ENCODE data around the gene IGSF9.

Gene IGSF9

DNA sequence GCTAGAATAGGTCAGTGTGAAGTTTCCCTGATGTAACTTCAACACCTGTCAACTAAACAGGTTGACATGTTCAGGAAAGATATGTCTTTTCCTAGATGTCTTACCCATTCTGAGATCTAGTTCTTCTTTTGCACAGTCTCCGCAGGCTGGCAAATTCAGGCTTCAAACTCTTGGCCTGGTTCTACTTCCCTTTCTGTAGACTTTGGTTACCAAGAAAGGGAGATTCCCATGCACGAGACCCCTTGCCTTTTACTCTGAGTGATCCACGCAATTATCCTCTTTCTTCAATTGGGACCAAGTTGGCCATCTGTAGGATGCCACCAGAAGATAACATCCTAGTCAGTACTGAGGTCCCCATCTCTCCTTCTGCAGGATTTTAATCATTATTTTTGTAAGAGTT lies 47.5 kb downstream of the IGSF9 start:
- no peak for DNase-seq (ENCODE audit: low read depth)

DNA sequence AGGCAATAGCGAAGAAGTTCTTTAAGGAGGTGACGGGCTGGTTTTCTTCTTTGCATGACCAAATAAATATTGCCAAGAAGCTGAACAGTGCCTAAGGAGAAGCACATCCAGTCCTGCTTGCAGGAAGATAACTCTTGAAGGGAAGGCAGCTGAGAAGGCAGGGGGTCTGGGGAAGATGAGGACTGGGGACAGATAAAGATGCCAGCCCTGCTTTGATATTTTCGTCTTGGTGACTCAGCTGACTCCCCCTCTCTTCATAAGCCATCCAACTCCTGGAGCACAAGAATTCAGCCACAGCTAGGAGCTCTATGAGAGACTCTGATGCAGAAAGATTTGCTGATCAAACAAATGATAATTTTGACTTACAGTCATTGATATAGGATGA lies 48.9 kb downstream of the IGSF9 start:
- DNase-seq (ENCODE audit: low read depth) = no peak

DNA sequence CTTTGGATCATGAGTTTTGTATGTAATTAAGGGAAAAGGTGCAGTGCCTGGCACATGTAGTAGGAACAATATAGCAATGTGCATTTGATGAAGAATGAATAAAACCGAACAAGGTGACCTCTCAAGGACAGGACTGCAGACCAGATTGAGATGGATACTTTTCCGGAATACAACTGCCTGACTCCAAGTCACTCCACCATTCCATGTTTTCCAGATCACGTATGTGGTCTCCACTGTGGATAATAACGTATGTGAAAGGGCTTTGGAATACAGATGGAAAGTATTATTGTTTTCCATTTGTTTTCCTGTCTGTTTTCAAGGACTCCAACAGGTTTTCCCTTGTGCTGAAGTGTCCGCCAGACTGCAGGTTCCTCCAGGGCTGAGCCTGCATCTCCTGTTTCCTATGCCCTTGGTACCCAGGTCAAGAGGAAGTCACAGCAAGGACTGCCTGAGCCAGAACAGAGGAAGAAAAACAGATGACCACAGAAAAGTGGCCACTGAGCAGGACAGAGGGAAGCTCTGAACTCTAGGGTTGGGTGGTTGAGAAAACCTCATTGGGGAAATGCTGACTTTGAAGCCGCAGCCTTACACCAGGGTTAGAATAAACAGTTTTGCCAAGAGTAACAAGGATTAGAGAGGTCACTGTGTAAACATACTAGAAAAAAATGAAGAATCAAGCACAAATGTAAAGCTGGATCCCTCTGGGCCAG lies 49.4 kb downstream of the IGSF9 start:
- DNase-seq (ENCODE audit: low read depth) = no peak

DNA sequence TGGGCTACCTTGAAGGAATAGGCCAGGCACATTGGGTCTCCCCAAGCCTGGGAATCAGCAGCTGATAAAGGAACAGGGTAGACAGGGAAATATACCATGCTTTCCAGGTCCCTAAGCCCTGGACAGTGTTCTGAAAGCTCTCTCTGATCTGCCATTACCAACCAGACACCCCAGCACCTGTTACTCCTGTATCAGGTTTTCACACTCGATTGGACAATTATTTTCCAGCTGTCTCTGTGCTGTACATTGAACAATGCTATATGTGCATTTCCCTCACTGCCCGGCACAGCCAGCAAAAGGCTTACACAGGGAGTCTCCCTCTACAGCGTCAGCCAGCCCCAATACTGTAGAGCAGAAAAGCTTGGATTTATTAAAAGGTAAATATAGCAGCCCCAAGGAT lies 50.1 kb downstream of the IGSF9 start:
- DNase-seq (ENCODE audit: low read depth) = no peak

DNA sequence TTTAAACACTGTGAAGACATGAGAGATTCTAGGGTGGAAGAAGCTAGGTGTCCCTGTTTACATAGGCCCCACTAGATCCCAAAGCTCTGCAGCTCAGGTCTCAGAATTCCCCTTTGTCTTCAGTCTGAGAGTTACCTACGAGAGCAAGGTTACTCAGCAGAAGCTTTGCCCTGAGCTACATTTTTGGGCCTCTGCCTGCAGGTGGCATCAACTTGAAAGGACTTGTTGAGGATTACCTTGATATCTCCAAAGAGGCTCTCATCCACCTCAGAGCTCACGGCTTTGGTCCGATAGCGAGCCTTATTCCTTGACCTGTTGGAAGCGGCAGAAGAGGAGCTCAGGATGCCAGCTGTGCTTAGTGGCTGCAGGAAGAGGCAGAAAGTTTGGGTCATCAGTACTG lies 52.5 kb downstream of the IGSF9 start:
- DNase-seq (ENCODE audit: low read depth) = no peak

DNA sequence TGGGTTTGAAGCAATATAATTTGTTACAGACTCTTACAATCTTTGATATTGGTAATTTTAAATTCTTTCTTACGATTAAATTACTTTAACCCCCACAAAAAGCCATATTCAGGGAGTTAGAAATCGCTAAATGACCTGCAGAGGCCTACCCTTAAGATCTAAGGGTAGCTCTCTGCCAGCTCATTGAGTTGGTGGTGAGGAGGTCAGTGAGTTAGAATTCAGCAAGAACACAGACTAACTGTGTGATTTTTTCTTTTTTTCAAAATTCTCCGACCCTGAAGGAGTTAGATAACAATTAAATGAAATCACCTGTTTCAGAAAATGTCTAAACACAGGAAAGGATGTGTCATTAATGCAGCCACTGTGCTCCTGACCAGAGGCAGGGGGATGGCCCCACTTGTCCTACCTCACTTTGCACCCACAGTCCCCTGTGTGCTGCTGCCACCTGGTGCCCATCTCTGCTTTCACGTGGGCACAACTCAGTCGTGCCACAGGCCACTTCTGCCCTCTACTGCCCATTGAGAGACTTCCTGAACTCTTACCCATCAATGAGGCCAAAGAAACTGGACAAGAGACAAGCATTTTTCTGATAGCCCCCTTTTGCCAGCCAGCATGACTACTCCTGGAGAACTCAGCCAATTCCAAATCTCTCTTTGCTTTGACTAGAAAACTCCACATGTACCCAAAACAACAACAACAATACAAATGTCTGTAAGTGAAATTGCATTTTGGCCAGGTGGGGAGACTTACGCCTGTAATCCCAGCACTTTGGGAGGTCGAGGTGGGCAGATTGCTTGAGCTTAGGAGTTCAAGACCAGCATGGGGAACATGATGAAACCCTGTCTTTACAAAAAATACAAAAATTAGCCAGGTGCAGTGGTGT lies 53.9 kb downstream of the IGSF9 start:
- peak; percentile 84 for DNase-seq (ENCODE audit: low read depth)

DNA sequence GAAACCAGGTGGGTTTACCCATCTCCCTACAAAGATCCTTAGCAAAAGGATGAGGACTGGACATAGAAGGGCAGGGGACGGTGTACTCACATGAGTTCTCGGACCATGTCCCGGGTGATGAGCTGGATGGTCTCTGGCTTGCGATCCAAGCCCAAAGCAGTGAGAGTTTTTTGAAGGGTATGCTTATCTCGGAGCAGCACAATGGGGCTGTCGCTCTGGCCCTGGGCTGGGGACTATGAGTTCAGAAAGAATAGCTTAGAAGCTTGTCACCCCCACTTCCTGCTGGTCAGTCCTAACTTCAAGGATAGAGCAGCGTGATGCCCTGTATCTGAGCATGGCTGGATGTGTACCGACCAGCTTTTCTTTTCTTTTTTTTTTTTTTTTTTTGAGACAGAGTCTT lies 55.0 kb downstream of the IGSF9 start:
- DNase-seq (ENCODE audit: low read depth) = no peak

DNA sequence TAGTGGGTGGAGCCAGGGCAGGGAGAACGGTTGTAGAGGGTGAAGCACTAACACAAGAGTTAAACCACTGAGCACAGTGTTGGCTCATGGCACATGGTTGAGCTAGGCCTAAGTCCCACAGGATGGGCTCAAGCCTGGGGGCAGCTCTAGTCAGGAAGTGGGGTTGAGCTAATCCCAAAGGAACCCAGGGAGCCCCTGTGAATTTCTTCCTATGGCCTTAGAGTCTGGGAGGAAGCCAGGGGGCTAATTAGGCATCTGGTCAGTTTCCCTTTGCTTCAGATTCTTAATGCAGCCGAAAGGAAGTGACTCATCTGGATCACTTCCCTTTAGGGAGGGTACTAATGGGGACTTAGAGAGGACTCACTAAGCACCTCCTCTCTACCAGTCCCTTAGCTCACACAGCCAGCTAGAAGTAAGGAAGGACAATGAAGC lies 55.6 kb downstream of the IGSF9 start:
- DNase-seq (ENCODE audit: low read depth) = peak; percentile 68

DNA sequence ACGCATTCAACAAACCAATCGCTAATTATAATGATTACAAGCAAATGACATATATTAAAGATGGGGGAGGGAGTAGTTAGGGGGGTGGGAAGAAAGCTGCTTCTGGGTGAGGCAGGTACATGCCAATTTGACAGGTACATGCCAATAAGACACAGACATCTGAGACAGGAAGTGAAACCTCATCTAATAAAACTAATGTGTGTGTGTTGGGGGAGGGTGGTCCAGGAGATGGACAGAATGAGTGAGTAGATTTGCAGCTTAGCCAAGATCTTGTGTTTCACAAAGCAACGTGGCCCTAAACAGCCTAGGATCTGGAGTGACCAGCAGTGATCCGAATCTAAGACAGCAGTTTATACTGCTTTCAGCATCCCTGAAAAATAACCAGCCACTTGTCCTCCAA lies 56.2 kb downstream of the IGSF9 start:
- no peak for DNase-seq (ENCODE audit: low read depth)

DNA sequence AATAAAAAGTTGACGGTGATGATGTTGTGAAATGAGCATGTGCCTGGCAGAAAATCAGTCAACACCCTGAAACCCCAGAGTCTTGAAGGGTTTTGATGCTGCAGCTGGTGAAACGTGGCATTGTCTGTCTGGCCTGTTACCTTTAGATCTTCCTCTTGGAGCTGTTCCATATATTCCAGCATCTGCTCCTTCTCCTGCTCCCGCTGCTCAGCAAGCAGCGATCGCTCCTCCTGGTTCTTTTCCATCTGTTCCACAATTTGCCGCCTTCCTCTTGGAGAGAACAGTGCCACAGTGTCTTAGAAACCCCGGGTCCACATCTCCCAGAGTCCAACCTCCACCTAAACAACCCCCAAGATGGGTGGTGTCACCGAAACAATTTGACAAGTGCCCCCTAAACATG lies 61.1 kb downstream of the IGSF9 start:
- DNase-seq (ENCODE audit: low read depth) = no peak

DNA sequence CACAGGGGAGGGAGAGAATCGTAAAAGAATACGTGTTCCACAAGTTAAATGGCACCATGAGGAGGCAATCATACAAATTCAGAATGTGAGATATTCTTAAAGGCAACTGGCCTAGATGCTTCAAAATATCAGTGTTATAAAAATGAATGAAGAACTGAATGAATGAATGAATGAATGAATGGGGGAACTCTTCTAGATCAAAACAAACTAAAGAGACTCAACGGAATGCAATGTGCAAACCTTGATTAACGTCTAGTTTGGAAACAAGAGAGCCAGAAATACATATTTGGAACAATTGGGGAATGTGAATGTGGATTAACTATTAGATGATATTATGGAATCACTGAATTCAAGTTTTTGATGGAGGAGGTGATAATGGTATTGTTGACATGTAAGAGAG lies 62.3 kb downstream of the IGSF9 start:
- no peak for DNase-seq (ENCODE audit: low read depth)

DNA sequence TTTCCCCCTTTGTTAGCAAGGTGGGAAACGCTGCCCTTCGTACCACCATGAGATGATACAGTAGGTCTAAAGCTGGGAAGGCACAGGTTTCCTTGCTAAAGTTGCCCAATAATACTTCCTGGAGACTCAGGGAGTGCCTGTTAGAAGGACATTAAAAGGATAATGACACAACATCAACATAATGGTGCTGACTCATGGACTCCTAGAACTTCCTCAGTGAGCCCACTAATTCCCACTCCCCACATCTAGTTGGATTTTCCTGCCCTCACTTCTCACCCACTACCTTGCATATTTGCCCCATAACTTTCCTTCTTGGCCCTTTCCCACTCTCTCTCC lies 62.9 kb downstream of the IGSF9 start:
- DNase-seq (ENCODE audit: low read depth) = peak; percentile 47

DNA sequence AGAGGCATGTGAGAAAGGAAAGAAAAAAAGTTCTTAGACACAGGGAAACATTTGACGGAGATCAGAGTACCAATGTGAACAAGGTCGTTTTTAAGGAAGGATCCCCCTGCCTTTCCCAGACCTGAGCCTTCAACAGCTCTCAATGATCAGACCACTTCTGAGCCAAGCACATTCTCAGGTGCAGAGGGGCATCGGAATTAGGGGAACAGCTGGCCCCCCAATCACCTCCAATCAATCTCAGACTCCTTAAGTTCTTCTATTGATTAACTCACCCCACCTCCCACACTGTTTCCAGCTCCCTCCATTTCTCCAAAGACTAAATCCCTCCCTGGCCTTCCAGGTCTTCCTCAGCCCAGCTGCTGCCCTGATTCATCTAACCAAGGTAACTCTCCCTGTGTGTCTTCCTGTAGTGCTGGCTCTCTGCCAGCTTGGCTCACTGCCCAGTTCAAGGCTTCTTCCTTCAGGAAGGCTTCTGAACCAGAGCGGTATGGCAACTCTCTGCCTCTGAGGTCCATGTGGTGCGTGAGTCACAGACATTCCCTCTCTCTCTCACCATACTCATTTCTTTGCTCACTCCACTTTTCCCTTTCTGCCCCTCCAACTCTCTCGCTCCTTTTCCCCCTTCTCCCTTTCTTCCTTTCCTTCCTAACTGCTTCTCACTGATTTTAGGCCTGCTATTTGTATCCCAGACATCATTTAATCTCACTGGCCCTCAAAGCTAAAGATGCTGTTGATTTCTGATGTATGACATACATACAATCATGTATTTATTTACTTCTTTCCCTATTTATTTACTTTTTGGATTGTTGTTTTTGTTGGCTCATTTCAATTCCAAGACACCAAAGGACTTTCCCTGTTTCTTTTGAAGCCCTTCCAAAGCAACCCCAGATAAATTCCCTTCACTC lies 63.5 kb downstream of the IGSF9 start:
- DNase-seq (ENCODE audit: low read depth) = peak; percentile 99

DNA sequence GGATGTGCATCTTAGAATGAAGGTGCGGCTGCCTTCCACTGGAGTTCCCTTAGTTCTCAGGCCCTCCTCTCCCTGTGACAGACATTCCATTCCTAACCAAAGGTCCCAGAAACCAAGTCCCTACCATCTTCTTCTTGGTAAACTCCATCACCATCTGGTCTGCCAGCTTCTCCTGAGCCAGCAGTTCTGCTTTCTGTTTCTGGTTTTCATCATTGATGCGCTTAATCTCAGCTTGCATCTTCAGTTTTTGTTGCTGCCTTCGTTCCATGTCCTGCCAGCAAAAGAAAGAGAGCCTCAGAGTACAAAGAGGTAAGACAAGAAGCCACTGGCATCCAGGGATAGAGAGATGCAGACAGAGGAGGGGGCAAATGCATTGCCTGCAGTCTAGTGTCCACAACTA lies 65.0 kb downstream of the IGSF9 start:
- no peak for DNase-seq (ENCODE audit: low read depth)

DNA sequence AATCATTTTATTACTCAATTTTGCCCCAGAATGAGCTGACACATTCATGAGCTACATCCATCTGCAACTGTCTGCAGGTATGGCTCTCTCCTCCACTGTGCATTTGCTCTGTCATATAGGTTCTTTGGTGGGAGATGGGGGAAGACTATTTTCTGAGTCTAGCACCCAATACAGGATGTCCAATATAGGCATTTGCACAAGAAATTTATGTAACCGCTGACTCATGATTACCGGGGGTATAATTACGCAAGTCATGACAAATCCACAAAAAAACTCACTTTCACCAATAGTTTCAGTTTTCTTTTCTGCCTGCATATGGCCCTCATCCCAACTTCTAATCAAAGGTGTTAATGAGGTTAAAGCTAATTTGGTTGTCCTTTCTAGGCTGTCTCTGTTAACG lies 65.4 kb downstream of the IGSF9 start:
- DNase-seq (ENCODE audit: low read depth) = peak; percentile 84

DNA sequence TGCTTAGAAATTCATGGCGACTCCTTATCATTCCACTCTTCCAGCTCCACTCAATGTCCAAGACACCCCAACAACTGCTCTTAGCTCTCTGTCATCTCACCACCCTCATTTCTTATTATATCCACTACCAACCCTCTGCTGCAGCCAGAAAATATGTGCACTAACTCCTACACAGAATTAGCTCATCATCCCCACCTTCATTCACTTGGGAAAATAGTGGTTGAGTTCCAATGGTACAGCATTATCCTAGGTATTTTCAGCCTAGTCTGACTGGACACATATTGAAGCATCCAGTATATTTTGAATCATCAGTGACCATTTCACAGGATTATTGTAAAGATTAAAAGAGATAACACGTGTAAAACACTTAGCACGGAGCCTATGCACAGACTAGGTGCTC lies 66.3 kb downstream of the IGSF9 start:
- DNase-seq (ENCODE audit: low read depth) = no peak

DNA sequence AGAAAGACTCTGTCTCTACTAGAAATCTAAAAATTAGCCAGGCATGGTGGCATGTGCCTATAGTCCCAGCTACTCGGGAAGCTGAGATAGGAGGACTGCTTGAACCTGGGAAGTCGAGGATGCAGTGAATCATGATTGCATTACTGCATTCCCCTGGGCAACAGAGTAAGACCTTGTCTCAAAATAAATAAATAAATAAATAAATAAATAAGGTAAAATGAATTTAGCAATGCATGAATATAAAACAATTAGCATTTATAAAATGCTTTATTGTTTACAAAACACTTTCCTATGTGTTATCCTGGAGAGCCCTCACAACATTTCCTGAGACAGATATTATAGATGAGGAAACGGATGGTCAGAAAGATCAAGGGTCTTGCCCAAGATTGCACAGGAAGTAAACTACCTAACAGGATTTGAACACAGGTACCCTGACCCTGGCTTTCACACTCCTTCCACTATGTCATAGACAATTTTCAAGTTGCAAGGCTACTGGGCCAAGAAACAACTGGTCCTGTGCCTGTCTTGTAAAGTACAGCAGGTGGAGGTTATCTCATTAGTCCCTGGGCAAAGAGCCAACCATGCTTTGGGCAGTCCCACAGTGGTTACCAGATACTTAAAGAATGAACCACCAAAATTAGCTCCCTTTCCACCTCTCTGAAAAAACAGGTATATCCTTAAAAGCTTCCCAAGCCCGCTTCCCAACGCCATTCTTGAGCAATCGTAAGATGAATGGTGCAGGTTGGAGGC lies 67.5 kb downstream of the IGSF9 start:
- no peak for DNase-seq (ENCODE audit: low read depth)

Data from amniotic epithelial cell (primary cell).